Smooth muscle cell (in vitro differentiated cells): Measurements from ENCODE around the gene ST6GALNAC5. TPM values are rescaled to one million over a fixed set of nuclear protein-coding genes. Genes with fewer than 3 reads are reported as not detected.

Experiments
- DNase-seq: peaks from one replicate; lab custom pipeline; 2025; ENCODE audit not compliant: unreplicated experiment; lab: John Stamatoyannopoulos, UW
- H2AFZ ChIP-seq: fragments of 200-600 bp; sonication (generic); 2 replicates; pipeline ENCODE4 v1.6.0; 2016; ENCODE audit warnings: antibody characterized with exemption, low read depth, mild to moderate bottlenecking
- H3F3A ChIP-seq: fragments of 200-600 bp; sonication (generic); 2 replicates; pipeline ENCODE4 v1.6.0; 2017; ENCODE audit warnings: antibody characterized with exemption, low read depth
- H3K27ac ChIP-seq: fragments of 200-600 bp; sonication (generic); 2 replicates; pipeline ENCODE4 v1.5.1; 2016; ENCODE audit warnings: low read depth, mild to moderate bottlenecking
- H3K27me3 ChIP-seq: fragments of 200-600 bp; sonication (generic); 2 replicates; pipeline ENCODE4 v1.6.1; 2016; ENCODE audit warnings: low read depth, mild to moderate bottlenecking
- H3K36me3 ChIP-seq: fragments of 200-600 bp; sonication (generic); 2 replicates; pipeline ENCODE4 v1.5.1; 2016; ENCODE audit warnings: low read depth
- H3K4me1 ChIP-seq: fragments of 200-600 bp; sonication (generic); 2 replicates; pipeline ENCODE4 v1.5.1; 2016; ENCODE audit warnings: low read depth
- H3K4me2 ChIP-seq: fragments of 200-600 bp; sonication (generic); 2 replicates; pipeline ENCODE4 v1.6.0; 2016; ENCODE audit warnings: mild to moderate bottlenecking
- H3K4me3 ChIP-seq: fragments of 200-600 bp; sonication (generic); 2 replicates; pipeline ENCODE4 v1.5.1; 2016; ENCODE audit warnings: mild to moderate bottlenecking
- H3K79me2 ChIP-seq: fragments of 200-600 bp; sonication (generic); 2 replicates; pipeline ENCODE4 v1.6.0; 2016; ENCODE audit warnings: low read depth, mild to moderate bottlenecking
- H3K9ac ChIP-seq: fragments of 200-600 bp; sonication (generic); 2 replicates; pipeline ENCODE4 v1.6.0; 2016; ENCODE audit warnings: low read depth
- H3K9me3 ChIP-seq: fragments of 200-600 bp; sonication (generic); replicated peaks from 2 replicates; pipeline ENCODE4 v1.5.1; 2016; ENCODE audit warnings: low read depth
- H4K20me1 ChIP-seq: fragments of 200-600 bp; sonication (generic); 2 replicates; pipeline ENCODE4 v1.6.0; 2016; ENCODE audit warnings: low read depth
- CTCF ChIP-seq: fragments of 200-600 bp; sonication (generic); IDR thresholded peaks from 2 replicates; pipeline ENCODE4 v1.5.1; 2017; ENCODE audit warnings: borderline replicate concordance, mild to moderate bottlenecking, antibody characterized with exemption; ENCODE audit not compliant: insufficient read depth, poor library complexity, severe bottlenecking
- WGBS: methylation state at CpG from one replicate; pipeline ENCODE4 v1.1.7; 2016; ENCODE audit warnings: low lambda C conversion rate; 5-methylcytosine and 5-hydroxymethylcytosine counted together
- polyA plus RNA-seq: library from polyadenylated mRNA; unstranded; fragments of >200 nt; fragmentation: Nextera tagmentation; extraction: Ambion mirVana; gene quantifications from 2 replicates; pipeline ENCODE4 v1.2.1, GENCODE V29; 2016
- total RNA-seq: library from RNA; depleted of rRNA; stranded (reverse); fragments of >200 nt; gene quantifications from 2 replicates; pipeline ENCODE4 v1.2.3, GENCODE V29; 2014

The ST6GALNAC5 gene
- total and polyA plus RNA-seq, 2 experiments from 2014 or later = 24.9 to 38.8 TPM

- no peak overlapping the region for H2AFZ ChIP-seq
- no peaks in the 10 kb centered on the region for H3K9me3 ChIP-seq
- H3K27ac ChIP-seq = no peak overlapping the region
- H3K4me2 ChIP-seq = no peak overlapping the region
- H3F3A ChIP-seq = no peaks in the 10 kb centered on the region
- peaks cover 24% of the 10 kb centered on the region for H4K20me1 ChIP-seq
- no peak for DNase-seq
- no peaks in the 10 kb centered on the region for H3K27me3 ChIP-seq
- no peak overlapping the region for H3K4me3 ChIP-seq
- 93% methylated on average over 1 of the region's 1 CpG for WGBS
- peaks cover 3% of the 10 kb centered on the region for H3K4me1 ChIP-seq
- no peaks in the 10 kb centered on the region for H3K36me3 ChIP-seq
- TF ChIP-seq CTCF = no peak
- no peak overlapping the region for H3K9ac ChIP-seq
- no peaks in the 10 kb centered on the region for H3K79me2 ChIP-seq
Measured at GRCh38 chr1:77026640-77027039, 159.4 kb downstream of the ST6GALNAC5 start.

- TF ChIP-seq CTCF = no peak
- peaks cover 33% of the 10 kb centered on the region for H4K20me1 ChIP-seq
- 5% methylated on average over 1 of the region's 1 CpG for WGBS
- H3K27ac ChIP-seq = no peak overlapping the region
- no peak overlapping the region for H3K4me2 ChIP-seq
- H3K4me1 ChIP-seq = peaks cover 3% of the 10 kb centered on the region
- no peak overlapping the region for H3K4me3 ChIP-seq
- H3K9ac ChIP-seq = no peak overlapping the region
- no peaks in the 10 kb centered on the region for H3K9me3 ChIP-seq
- H3F3A ChIP-seq = no peaks in the 10 kb centered on the region
- no peaks in the 10 kb centered on the region for H3K36me3 ChIP-seq
- H3K79me2 ChIP-seq = no peaks in the 10 kb centered on the region
- H3K27me3 ChIP-seq = no peaks in the 10 kb centered on the region
- no peak for DNase-seq
- no peak overlapping the region for H2AFZ ChIP-seq
Measured at GRCh38 chr1:77027847-77028246, 160.6 kb downstream of the ST6GALNAC5 start.

- Histone ChIP-seq H3K4me3 (no peak overlapping the region), H3K79me2 (no peaks in the 10 kb centered on the region), H2AFZ (no peak overlapping the region), H3K36me3 (no peaks in the 10 kb centered on the region), H3K9ac (no peak overlapping the region), H3K4me2 (no peak overlapping the region), H3K9me3 (no peaks in the 10 kb centered on the region), H3K4me1 (peaks cover 3% of the 10 kb centered on the region), H3F3A (no peaks in the 10 kb centered on the region), H3K27me3 (no peaks in the 10 kb centered on the region), H4K20me1 (peaks cover 34% of the 10 kb centered on the region), H3K27ac (no peak overlapping the region)
- no peak for TF ChIP-seq CTCF
- WGBS = 93% methylated on average over 5 of the region's 5 CpGs
- DNase-seq = no peak
Measured at GRCh38 chr1:77030401-77031105, 163.3 kb downstream of the ST6GALNAC5 start.

GRCh38 chr1:77031106-77031662 lies 163.9 kb downstream of the ST6GALNAC5 start:
- Histone ChIP-seq H3K79me2 (no peaks in the 10 kb centered on the region), H3K4me2 (no peak overlapping the region), H3F3A (no peaks in the 10 kb centered on the region), H4K20me1 (peaks cover 34% of the 10 kb centered on the region), H3K9ac (no peak overlapping the region), H3K4me3 (no peak overlapping the region), H3K9me3 (no peaks in the 10 kb centered on the region), H3K4me1 (peaks cover 3% of the 10 kb centered on the region), H3K36me3 (no peaks in the 10 kb centered on the region), H3K27me3 (no peaks in the 10 kb centered on the region), H2AFZ (no peak overlapping the region), H3K27ac (no peak overlapping the region)
- 29% methylated on average over 3 of the region's 3 CpGs for WGBS
- DNase-seq = no peak
- no peak for TF ChIP-seq CTCF
